ENCODE results near the gene SH3BGR.

The SH3BGR gene

DNA sequence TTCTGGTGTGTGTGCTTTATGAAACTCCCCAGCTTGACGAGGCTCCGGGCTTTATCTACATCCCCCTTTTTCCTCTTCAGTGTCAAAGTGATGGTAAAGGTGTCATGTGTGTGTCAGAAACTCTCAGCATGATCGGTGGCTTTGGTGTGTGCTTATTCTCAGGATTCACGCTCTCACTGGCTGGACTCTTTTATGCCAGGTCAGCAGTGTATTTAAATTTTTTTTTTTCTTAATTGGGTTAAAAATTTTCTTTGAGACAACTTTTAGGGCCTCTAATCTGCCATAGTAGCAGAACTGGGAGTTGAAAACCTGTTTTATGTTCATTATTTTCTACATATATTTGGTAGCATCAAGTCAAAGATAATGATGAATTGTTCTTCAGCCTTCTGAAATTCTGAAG is 21.0 kb downstream of the SH3BGR start:
- DNase-seq: no peak
- TF ChIP-seq POLR2A (IDR thresholded peaks at IDR 0.05; ENCODE audit: low read length): no peak
- no peak for TF ChIP-seq GATA1 (IDR thresholded peaks at IDR 0.05; ENCODE audit: low read depth, low read length)

DNA sequence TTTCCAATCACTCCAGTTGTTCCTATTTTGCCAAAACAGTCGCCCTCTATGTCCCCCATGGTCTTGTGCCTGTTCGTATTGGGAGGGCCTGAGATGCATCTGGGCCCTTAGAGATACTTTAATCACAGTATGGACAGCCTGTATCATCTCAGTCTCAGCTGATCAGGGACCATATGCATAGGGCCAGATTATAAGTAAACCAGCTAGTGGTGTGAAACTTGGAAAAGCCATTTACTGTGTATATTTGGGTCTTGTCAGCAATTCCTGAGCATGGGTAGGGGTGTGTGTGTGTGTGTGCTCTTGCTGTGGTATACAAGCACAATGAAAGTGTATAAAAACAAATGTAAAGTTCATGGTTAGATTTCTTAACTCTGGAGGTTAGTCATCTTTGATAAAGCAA is 22.8 kb downstream of the SH3BGR start:
- TF ChIP-seq POLR2A (IDR thresholded peaks at IDR 0.05; ENCODE audit: low read length) (no peak), GATA1 (IDR thresholded peaks at IDR 0.05; ENCODE audit: low read depth, low read length) (no peak)

DNA sequence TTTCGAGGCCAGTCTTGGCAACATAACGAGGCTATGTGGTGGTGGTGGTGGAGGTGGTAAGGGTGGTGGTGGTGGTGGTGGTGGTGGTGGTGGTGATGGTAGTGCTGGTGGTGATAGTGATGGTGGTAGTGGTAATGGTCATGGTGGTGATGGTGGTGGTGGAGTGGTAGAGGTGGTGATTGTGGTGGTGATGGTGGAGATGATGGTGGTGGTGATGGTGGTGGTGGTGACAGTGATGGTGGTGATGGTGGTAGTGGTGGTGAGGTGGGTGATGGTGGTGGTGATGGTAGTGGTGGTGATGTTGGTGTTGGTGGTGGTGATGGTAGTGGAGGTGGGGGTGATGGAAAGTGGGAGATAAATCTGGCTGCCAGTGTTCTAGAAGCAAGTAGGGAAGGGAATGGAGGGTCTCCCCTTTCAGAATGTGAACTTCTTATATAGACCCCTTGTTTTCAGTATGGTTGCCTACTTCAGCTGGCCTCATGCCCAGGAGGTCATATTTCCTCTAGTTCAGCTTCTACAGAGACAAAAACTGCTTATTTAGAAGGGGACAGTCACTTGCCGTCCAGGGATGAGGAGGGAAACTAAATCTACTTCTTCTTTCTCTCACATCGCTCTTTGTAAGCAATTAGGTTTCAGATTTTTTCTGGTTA is 27.5 kb downstream of the SH3BGR start:
- TF ChIP-seq POLR2A (IDR thresholded peaks at IDR 0.05; ENCODE audit: low read length) (no peak), GATA1 (IDR thresholded peaks at IDR 0.05; ENCODE audit: low read depth, low read length) (no peak)
- DNase-seq: no peak

More for the DNA sequence above, 22.8 kb downstream of the SH3BGR start:
- no peak for DNase-seq

DNA sequence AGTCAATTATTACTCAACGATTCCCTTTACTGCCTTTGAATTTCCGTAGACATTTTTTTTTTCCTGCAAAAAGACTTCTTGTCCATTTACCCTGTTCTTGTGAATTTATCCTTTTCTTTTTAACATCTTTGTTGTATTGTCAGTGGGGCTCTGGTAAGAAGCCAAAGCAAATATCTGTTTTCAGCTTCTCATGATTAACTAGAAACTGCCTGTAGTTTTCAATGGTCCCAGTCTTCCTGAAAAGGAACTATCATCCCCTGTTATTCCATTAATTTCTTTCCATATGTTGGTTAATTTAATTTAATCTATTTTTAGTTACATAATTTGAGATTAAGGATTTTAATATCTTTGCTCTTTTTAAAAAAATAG is 28.0 kb downstream of the SH3BGR start:
- DNase-seq: no peak
- no peak for TF ChIP-seq POLR2A (IDR thresholded peaks at IDR 0.05; ENCODE audit: low read length)
- no peak for TF ChIP-seq GATA1 (IDR thresholded peaks at IDR 0.05; ENCODE audit: low read depth, low read length)

DNA sequence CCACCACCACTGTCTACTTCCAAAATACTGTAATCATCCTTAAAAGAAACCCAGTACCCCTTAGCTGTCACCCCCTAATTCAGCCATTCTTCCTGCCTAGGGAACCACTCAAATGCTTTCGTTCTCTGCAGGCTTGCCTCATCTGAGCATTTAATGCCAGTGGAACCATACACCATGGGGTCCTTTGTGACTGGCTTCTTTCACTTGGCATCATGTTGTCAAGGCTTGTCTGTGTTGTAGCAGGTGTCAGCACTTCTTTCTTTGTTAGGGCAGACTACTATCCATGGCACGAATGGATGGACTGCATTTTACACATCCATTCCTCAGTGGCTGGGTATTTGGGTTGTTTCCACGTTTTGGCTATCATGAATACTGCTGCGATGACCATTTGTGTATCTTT is 28.5 kb downstream of the SH3BGR start:
- no peak for TF ChIP-seq POLR2A (IDR thresholded peaks at IDR 0.05; ENCODE audit: low read length)
- TF ChIP-seq GATA1 (IDR thresholded peaks at IDR 0.05; ENCODE audit: low read depth, low read length): no peak
- no peak for DNase-seq

DNA sequence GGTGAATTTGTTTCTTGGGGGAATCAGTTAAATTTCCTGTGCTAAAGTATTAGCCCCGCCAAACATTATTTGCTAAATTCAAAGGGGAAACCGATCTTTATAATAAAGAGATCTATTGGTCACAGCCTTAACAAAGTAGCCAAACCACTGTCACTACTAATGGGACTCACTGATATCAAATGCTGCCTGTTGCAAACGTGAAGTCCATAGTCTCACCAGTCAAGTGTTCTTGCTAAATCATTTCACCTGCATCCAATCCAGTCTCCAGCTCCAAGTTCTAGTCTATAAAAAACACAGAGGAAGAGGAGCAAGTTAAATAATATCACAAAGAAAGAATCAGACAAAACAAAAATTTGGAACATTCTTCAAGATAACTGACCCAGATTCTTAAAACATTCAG is 30.1 kb downstream of the SH3BGR start:
- no peak for DNase-seq
- no peak for TF ChIP-seq GATA1 (IDR thresholded peaks at IDR 0.05; ENCODE audit: low read depth, low read length)
- TF ChIP-seq POLR2A (IDR thresholded peaks at IDR 0.05; ENCODE audit: low read length): no peak

DNA sequence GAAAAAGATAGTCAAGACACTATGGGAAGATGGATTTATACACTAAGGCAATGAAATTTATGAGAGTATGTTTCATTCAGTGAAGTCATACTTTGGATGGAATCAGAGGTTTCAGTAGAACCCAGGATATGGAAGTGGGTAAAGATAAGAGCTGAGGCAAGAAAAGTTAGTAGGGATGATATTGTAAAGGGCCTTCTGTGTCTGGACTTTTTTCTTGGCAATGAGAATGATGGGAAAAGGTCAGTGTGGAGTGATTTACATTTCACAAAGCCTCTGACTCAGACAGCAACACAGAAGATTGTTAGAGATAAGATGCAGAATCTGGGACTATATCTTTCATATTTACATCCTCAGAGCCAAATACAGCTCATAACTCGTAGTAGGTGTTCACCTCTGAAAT is 32.1 kb downstream of the SH3BGR start:
- DNase-seq: no peak
- TF ChIP-seq POLR2A (IDR thresholded peaks at IDR 0.05; ENCODE audit: low read length) (no peak), GATA1 (IDR thresholded peaks at IDR 0.05; ENCODE audit: low read depth, low read length) (no peak)

DNA sequence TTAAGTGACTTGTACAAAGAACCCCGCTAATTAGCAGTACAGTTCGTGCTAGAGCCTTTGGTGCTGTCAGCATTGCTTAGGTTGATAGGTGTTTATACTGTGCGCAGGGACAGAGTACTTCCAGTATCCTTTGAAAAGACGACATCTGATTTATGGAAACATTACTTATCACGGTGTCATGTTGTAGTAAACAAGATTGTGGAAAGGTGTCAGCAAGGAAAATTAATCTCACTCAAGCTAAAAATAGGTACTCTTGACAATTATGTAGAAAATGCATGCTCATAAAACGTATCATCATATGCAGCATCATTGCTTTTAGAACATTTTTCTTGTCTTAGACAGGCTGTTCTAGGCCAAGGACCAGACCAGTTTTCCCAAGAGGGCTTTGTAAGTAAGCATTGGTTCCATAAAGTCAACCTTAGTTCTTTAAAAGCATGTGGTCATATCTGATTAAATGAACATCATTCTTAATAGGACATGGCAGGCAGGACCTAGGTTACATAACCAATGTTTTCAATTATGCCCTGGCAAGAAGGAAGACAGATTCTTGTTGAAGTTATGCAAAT is 33.0 kb downstream of the SH3BGR start:
- DNase-seq: no peak
- no peak for TF ChIP-seq GATA1 (IDR thresholded peaks at IDR 0.05; ENCODE audit: low read depth, low read length)
- no peak for TF ChIP-seq POLR2A (IDR thresholded peaks at IDR 0.05; ENCODE audit: low read length)

DNA sequence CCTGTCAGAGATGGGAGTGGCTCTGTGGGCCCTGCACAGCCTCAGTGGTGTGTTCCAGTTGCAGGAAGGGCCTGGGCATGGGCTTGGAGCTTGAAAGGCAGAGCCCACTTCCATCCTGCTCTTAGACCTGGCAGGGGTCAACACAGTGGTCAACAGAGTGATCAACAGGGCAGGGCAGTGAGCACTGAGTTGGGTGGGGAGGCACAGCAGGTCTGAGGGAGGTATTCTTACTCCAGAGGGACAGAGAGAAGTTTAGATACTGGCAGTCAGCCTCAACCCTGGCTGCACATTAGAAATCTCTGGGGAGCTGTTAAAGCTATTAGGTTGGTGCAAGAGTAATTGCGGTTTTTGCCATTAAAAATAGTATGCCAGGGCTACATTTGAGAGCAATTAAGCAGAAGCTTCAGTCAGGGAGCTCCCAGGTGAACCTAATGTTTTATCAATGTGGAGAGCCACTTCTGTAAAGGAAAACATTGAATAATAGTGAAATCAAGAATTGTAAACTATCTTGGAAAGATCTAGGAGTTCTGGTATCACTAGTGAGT is 37.7 kb downstream of the SH3BGR start:
- DNase-seq: no peak

DNA sequence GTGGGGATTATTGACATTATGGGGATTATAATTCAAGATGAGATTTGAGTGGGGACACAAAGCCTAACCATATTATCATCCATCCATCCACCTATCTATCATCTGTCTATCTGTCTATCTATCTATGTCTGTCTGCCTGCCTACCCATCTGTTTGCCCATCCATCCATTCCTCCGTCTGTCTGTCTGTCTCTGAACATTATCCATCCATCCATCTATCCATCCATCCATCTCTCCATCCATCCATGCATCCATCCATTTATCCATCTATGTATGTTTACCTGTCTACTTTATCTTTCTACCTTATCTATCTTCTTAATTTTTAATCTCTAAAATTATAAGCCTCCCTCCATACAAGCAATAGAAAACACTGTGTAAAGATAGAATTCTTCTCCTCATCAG is 47.4 kb downstream of the SH3BGR start:
- DNase-seq: no peak
- TF ChIP-seq POLR2A (IDR thresholded peaks at IDR 0.05; ENCODE audit: low read length): no peak
- TF ChIP-seq GATA1 (IDR thresholded peaks at IDR 0.05; ENCODE audit: low read depth, low read length): no peak

More for the DNA sequence above, 37.7 kb downstream of the SH3BGR start:
- TF ChIP-seq POLR2A (IDR thresholded peaks at IDR 0.05; ENCODE audit: low read length) (no peak), GATA1 (IDR thresholded peaks at IDR 0.05; ENCODE audit: low read depth, low read length) (no peak)

DNA sequence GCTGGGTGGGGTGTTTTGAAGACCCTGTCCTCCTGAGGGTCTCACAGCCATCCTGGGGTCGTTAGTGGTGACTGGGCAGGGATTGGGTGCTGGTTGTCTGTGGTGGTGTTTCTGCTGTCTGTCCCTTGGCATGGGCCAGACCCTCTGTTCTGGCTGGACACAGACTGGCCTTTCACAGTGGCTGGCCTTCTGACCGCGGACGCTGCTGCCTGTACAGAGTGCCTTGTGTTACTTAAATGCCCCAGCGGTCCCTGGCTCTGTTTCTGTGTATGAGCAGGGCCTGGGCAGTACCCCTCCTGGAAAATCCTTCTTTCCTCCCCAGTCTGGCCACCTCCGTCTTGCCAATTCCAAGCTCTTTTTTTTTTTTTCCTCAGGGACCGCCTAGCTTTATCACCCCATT is 50.9 kb downstream of the SH3BGR start:
- no peak for TF ChIP-seq POLR2A (IDR thresholded peaks at IDR 0.05; ENCODE audit: low read length)
- no peak for TF ChIP-seq GATA1 (IDR thresholded peaks at IDR 0.05; ENCODE audit: low read depth, low read length)
- DNase-seq: no peak

DNA sequence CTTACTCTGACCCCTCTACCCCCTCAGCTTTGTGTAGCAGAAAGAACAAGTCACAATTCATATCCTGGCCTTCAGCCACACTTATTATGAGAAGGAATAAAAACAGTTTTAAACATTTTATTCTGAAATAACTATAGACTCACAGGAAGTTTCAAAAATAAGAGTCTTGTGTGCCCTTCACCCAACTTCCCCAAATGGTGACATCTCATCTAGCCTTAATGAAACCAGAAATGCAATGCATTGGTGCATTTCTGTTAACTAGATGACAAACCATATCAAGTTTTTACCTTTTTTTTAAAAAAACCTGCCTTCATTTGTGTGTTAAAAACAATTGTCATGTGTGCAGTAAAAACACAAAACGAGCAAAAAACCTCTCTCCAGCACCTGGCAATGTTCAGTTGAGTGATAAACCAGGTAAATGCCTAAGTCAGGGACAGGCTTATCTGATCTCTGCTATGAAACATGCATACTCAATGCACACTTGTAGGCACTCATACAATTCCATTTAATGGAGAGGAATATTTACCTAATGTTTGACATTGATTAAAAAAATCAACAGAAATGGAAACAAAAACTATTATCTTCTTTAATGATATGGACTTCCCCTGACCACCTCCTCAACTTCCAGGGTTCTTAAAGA is 51.5 kb downstream of the SH3BGR start:
- TF ChIP-seq POLR2A (IDR thresholded peaks at IDR 0.05; ENCODE audit: low read length): no peak
- TF ChIP-seq GATA1 (IDR thresholded peaks at IDR 0.05; ENCODE audit: low read depth, low read length): no peak
- no peak for DNase-seq

DNA sequence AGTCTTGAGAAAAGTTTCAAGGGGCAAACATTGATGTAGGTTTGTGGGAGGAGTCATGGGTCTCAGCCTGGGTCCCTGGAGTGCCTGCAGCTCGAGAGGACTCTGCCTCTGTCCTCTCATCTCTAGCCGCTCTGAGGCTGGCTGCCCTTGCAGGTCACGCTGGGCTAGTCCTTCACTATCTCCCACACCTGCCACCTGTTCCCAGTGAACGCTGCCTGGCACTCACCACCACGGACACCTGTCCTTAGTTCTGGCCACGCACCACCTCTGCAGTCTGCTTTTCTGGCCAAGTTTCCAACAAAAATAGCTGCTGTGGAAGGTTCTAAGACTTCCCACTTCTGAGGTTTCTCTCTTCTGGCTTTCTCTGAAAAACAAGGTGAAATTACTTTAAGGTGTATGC is 52.5 kb downstream of the SH3BGR start:
- TF ChIP-seq GATA1 (IDR thresholded peaks at IDR 0.05; ENCODE audit: low read depth, low read length): no peak
- TF ChIP-seq POLR2A (IDR thresholded peaks at IDR 0.05; ENCODE audit: low read length): no peak
- no peak for DNase-seq

DNA sequence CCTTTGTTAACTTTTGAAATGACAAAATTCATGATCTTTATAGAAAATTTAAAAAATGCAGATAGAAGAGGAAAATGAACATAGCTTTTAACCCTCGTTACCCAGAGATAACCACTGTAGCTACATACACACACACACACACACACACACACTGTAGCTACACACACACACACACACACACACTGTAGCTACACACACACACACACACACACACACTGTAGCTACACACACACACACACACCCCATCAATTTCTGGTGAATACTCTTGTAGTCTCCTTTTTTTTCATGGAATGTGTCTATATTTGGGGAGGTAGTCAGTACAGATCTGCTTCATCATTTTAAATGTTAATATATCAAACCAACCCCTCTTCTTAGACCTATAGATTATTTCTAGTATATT is 58.5 kb downstream of the SH3BGR start:
- TF ChIP-seq GATA1 (IDR thresholded peaks at IDR 0.05; ENCODE audit: low read depth, low read length): no peak
- TF ChIP-seq POLR2A (IDR thresholded peaks at IDR 0.05; ENCODE audit: low read length): no peak
- no peak for DNase-seq

DNA sequence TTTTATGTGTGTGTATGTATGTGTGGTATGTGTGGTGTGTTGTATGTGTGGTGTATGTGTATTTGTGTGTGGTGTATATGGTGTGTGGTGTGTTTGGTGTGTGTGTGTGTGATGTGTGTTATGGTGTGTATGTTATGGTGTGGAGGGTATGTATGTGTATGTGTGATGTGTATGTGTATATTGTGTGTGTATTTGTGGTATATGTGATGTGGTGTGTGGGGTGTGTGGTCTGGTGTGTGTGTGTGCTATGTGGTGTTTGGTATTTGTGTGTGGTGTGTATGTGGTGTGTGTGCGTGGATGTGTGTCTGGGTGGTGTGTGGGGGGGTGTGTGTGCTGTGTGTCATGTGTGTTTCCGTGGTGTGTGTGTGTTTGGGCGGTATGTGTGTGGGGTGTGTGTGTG is 59.3 kb downstream of the SH3BGR start:
- TF ChIP-seq POLR2A (IDR thresholded peaks at IDR 0.05; ENCODE audit: low read length) (no peak), GATA1 (IDR thresholded peaks at IDR 0.05; ENCODE audit: low read depth, low read length) (no peak)
- DNase-seq: no peak
